GM23338 (cell line): ENCODE measurements around the gene DDX27. TPM values are rescaled to one million over a fixed set of nuclear protein-coding genes. Genes with fewer than 3 reads are reported as not detected.

Source experiments
- ATAC-seq: fragments of 200-7000 bp; cut with Tn5 transposase; 3 replicates; pipeline ENCODE4 v1.9.1; 2020
- DNase-seq: peaks from one replicate; pipeline ENCODE4 v3.0.0-alpha.2; 2015; ENCODE audit warnings: low spot score
- H2AFZ ChIP-seq: fragments of 200-600 bp; sonication (generic); 2 replicates; pipeline ENCODE4 v1.8.0; 2016; ENCODE audit warnings: antibody characterized with exemption, mild to moderate bottlenecking, moderate library complexity
- H3F3A ChIP-seq: fragments of 200-600 bp; sonication (generic); replicated peaks from 2 replicates; pipeline ENCODE4 v1.8.0; 2017; ENCODE audit warnings: antibody characterized with exemption, mixed run types, low read depth
- H3K27ac ChIP-seq: fragments of 200-600 bp; sonication (generic); 2 replicates; pipeline ENCODE4 v1.6.1; 2016; ENCODE audit warnings: low read depth
- H3K27me3 ChIP-seq: fragments of 200-600 bp; sonication (generic); 2 replicates; pipeline ENCODE4 v1.8.0; 2016; ENCODE audit warnings: mild to moderate bottlenecking, mixed run types, moderate library complexity; ENCODE audit not compliant: insufficient read depth
- H3K36me3 ChIP-seq: fragments of 200-600 bp; sonication (generic); 2 replicates; pipeline ENCODE4 v1.8.0; 2016; ENCODE audit warnings: mild to moderate bottlenecking; ENCODE audit not compliant: insufficient read depth
- H3K4me1 ChIP-seq: fragments of 200-600 bp; sonication (generic); 2 replicates; pipeline ENCODE4 v1.8.0; 2016; ENCODE audit warnings: mild to moderate bottlenecking, moderate library complexity; ENCODE audit not compliant: insufficient read depth
- H3K4me2 ChIP-seq: fragments of 200-600 bp; sonication (generic); 2 replicates; pipeline ENCODE4 v1.7.1; 2017; ENCODE audit warnings: mixed run types
- H3K4me3 ChIP-seq: fragments of 200-600 bp; sonication (generic); 2 replicates; pipeline ENCODE4 v1.6.1; 2016; ENCODE audit warnings: mixed run types
- H3K79me2 ChIP-seq: fragments of 200-600 bp; sonication (generic); replicated peaks from 2 replicates; pipeline ENCODE4 v1.8.0; 2017; ENCODE audit warnings: mild to moderate bottlenecking; ENCODE audit not compliant: insufficient read depth
- H3K9me2 ChIP-seq: fragments of 200-600 bp; sonication (generic); 2 replicates; pipeline ENCODE4 v1.8.0; 2017; ENCODE audit not compliant: insufficient read depth
- H4K20me1 ChIP-seq: fragments of 200-600 bp; sonication (generic); replicated peaks from 2 replicates; pipeline ENCODE4 v1.8.0; 2017; ENCODE audit warnings: mild to moderate bottlenecking; ENCODE audit not compliant: insufficient read depth
- H3K27ac Mint-ChIP-seq: 2 replicates; pipeline ENCODE4 v1.8.0; 2020; ENCODE audit warnings: inconsistent platforms, mild to moderate bottlenecking, moderate library complexity, mixed read lengths
- H3K27me3 Mint-ChIP-seq: 3 replicates; pipeline ENCODE4 v1.8.0; 2022; ENCODE audit warnings: low read depth, mild to moderate bottlenecking, moderate library complexity, mixed read lengths, inconsistent platforms; ENCODE audit not compliant: insufficient read depth, poor library complexity
- H3K36me3 Mint-ChIP-seq: 3 replicates; pipeline ENCODE4 v1.8.0; 2021; ENCODE audit warnings: low read depth, mild to moderate bottlenecking, inconsistent platforms, moderate library complexity, mixed read lengths
- H3K4me1 Mint-ChIP-seq: 3 replicates; pipeline ENCODE4 v1.8.0; 2020; ENCODE audit warnings: mild to moderate bottlenecking, inconsistent platforms, mixed read lengths
- H3K4me3 Mint-ChIP-seq: 3 replicates; pipeline ENCODE4 v1.8.0; 2021; ENCODE audit warnings: moderate library complexity, mild to moderate bottlenecking, inconsistent platforms, mixed read lengths
- H3K9me3 Mint-ChIP-seq: 3 replicates; pipeline ENCODE4 v1.8.0; 2020; ENCODE audit warnings: moderate library complexity, mild to moderate bottlenecking, inconsistent platforms, mixed read lengths
- CREB1 ChIP-seq: fragments of 250-450 bp; sonication (Bioruptor Pico); IDR thresholded peaks from 2 replicates; pipeline ENCODE4 v1.5.0; 2020; ENCODE audit warnings: low read depth, mild to moderate bottlenecking, moderate library complexity
- CTCF ChIP-seq, 2 experiments: fragments of 200-600 bp in 1 of 2; sonication (generic) in 1 of 2; conservative IDR thresholded peaks; 2 replicates each; pipeline versions ENCODE4 v1.5.1 to v1.6.1; 2016 to 2017; ENCODE audit warnings: antibody characterized with exemption in 2 of 2, low read depth in 2 of 2, mild to moderate bottlenecking in 2 of 2, moderate library complexity in 1 of 2
- ETS1 ChIP-seq: IDR thresholded peaks from 2 replicates; pipeline ENCODE4 v1.6.1; 2016; ENCODE audit warnings: antibody characterized with exemption
- EZH2 ChIP-seq: fragments of 200-600 bp; sonication (generic); IDR thresholded peaks from one replicate; pipeline ENCODE4 v1.8.0; 2017; ENCODE audit warnings: antibody characterized with exemption, mild to moderate bottlenecking, low read depth; ENCODE audit not compliant: unreplicated experiment
- EZH2phosphoT487 ChIP-seq: fragments of 200-600 bp; sonication (generic); IDR thresholded peaks from one replicate; pipeline ENCODE4 v1.8.1; 2018; ENCODE audit warnings: antibody characterized with exemption; ENCODE audit not compliant: unreplicated experiment
- JUNB ChIP-seq: IDR thresholded peaks from one replicate; pipeline ENCODE4 v1.6.1; 2016; ENCODE audit warnings: antibody characterized with exemption; ENCODE audit not compliant: unreplicated experiment
- NANOG ChIP-seq: IDR thresholded peaks from 2 replicates; pipeline ENCODE4 v1.6.1; 2016; ENCODE audit warnings: antibody characterized with exemption, borderline replicate concordance
- POLR2AphosphoS5 ChIP-seq: IDR thresholded peaks from 2 replicates; pipeline ENCODE4 v1.6.1; 2016; ENCODE audit warnings: antibody characterized with exemption, low read depth
- REST ChIP-seq: IDR thresholded peaks from one replicate; pipeline ENCODE4 v1.6.1; 2018; ENCODE audit warnings: antibody characterized with exemption; ENCODE audit not compliant: unreplicated experiment
- STAT1 ChIP-seq: IDR thresholded peaks from one replicate; pipeline ENCODE4 v1.6.1; 2016; ENCODE audit warnings: antibody characterized with exemption; ENCODE audit not compliant: unreplicated experiment
- ZNF114 ChIP-seq: fragments of 250-450 bp; sonication (Bioruptor Pico); IDR thresholded peaks from 2 replicates; pipeline ENCODE4 v1.5.0; 2020; ENCODE audit warnings: mild to moderate bottlenecking, moderate library complexity
- ZNF331 ChIP-seq: fragments of 250-450 bp; sonication (Bioruptor Pico); IDR thresholded peaks from 2 replicates; pipeline ENCODE4 v1.5.0; 2020; ENCODE audit warnings: low read depth, mild to moderate bottlenecking, moderate library complexity
- ZNF462 ChIP-seq: fragments of 250-450 bp; sonication (Bioruptor Pico); IDR thresholded peaks from 2 replicates; pipeline ENCODE4 v1.5.0; 2020; ENCODE audit warnings: mild to moderate bottlenecking, moderate library complexity
- long read RNA-seq: library from polyadenylated mRNA; unstranded; transcript quantifications from one replicate; pipeline ENCODE4 v2.0.0, GENCODE V29; 2020; ENCODE audit not compliant: unreplicated experiment
- polyA plus RNA-seq: library from polyadenylated mRNA; unstranded; fragments of >200 nt; fragmentation: Nextera tagmentation; extraction: Ambion mirVana; gene quantifications from 2 replicates; pipeline ENCODE4 v1.2.1, GENCODE V29; 2016
- total RNA-seq: library from RNA; depleted of rRNA; stranded (reverse); fragments of >200 nt; shearing (Covaris generic); gene quantifications from 2 replicates; pipeline ENCODE4 v1.2.3, GENCODE V29; 2014; rRNA removed

Gene DDX27
- 50.3 and 53.3 TPM in 2 replicates for total RNA-seq
- polyA plus RNA-seq, result 81.3 and 91.5 TPM in 2 replicates
- long read RNA-seq, transcript DDX27-207 (21 exons, 2,693 nt), result major isoform, 21 of 84 reads
- long read RNA-seq, partial matches to known transcripts, result 56 of 84 reads
- long read RNA-seq, other reads (novel, unspliced or antisense), result 7 of 84 reads

GRCh38 chr20:49219091-49219923 lies at the start of gene DDX27:
TSS of gene DDX27 (plus strand) at chr20:49219416. CDS start at chr20:49219449, 33 bp downstream.
- Mint-ChIP-seq H3K9me3 (peaks cover 3% of the 10 kb centered on the region; the same call in 2 of the 3 replicates), H3K27me3 (peaks cover 9% of the 10 kb centered on the region), H3K4me1 (peaks cover 14% of the 10 kb centered on the region), H3K4me3 (peak within 1 kb of the TSS; percentile 93), H3K36me3 (peaks cover 35% of the 10 kb centered on the region), H3K27ac (peak within 1 kb of the TSS; percentile 96)
- Histone ChIP-seq H3F3A (no peaks in the 10 kb centered on the region), H2AFZ (peak within 1 kb of the TSS; percentile 78), H4K20me1 (0 out of 2 replicates have a peak, but pooled peaks cover 8% of the 10 kb centered on the region), H3K79me2 (peaks cover 20% of the 10 kb centered on the region), H3K27ac (peak within 1 kb of the TSS; percentile 60), H3K9me2 (no peaks in the 10 kb centered on the region), H3K27me3 (no peaks in the 10 kb centered on the region), H3K4me2 (peak within 1 kb of the TSS; percentile 95), H3K4me1 (peaks cover 8% of the 10 kb centered on the region), H3K36me3 (peaks cover 25% of the 10 kb centered on the region), H3K4me3 (peak within 1 kb of the TSS; percentile 75)
- peak; percentile 100 for DNase-seq
- peak; percentile 90 for ATAC-seq
- TF ChIP-seq CTCF (conservative IDR thresholded peaks at IDR 0.05; ENCODE audit: low read depth in 2 of 2) (no peak), EZH2phosphoT487 (no peak), ETS1 (peak; percentile 72; the same call in 1 of the 2 replicates), ZNF114 (no peak), CREB1 (peak; percentile 92), POLR2AphosphoS5 (peak; percentile 96), ZNF462 (no peak), ZNF331 (no peak), NANOG (no peak), EZH2 (no peak), JUNB (no peak), REST (no peak), STAT1 (no peak)
